Endothelial cell of umbilical vein (primary cell): Measurements from ENCODE around the gene ULK4. TPM values are rescaled to one million over a fixed set of nuclear protein-coding genes. Genes with fewer than 3 reads are reported as not detected.

Experiments used
- BruUV-seq: library from RNA; stranded (reverse); fragments of 400-500 nt; replicated peaks from 2 replicates; lab custom pipeline; 2021; lab: Mats Ljungman, UMichigan
- CTCF ChIA-PET: fragments of 300-600, 350-600 bp; sonication (Branson Sonifier 250); formaldehyde crosslinking; loops from one replicate; lab custom pipeline; 2021; ENCODE audit warnings: antibody characterized with exemption, inconsistent platforms; lab: Charles Lee
- POLR2A ChIA-PET: fragments of 300-600, 350-600 bp; sonication (Branson Sonifier 250); formaldehyde crosslinking; loops from one replicate; lab custom pipeline; 2021; ENCODE audit warnings: antibody characterized with exemption, inconsistent platforms; lab: Charles Lee
- DNase-seq: peaks from one replicate; pipeline ENCODE4 v3.0.0-alpha.2; 2011; ENCODE audit warnings: low read depth, low spot score
- FAIRE-seq: peaks from 2 replicates; lab custom pipeline; 2011; peaks lifted over from hg19 to GRCh38; lab: Jason Lieb, UNC
- H2AFZ ChIP-seq: 2 replicates; pipeline ENCODE4 v1.6.0; 2012; ENCODE audit warnings: low read depth, low read length, control low read depth, inconsistent platforms
- H3K27ac ChIP-seq: 2 replicates; pipeline ENCODE4 v1.5.1; 2011; ENCODE audit warnings: low read depth, mild to moderate bottlenecking, control low read depth, low read length, moderate library complexity; ENCODE audit not compliant: insufficient read depth
- H3K27me3 ChIP-seq, 2 experiments: 2 replicates each; pipeline versions ENCODE4 v1.6.0 to v1.6.1; 2011; ENCODE audit warnings: low read length in 2 of 2, mixed read lengths in 1 of 2; ENCODE audit not compliant: control insufficient read depth in 2 of 2, insufficient read depth in 2 of 2
- H3K36me3 ChIP-seq, 2 experiments: 2 replicates in 1 of 2; 3 replicates in 1 of 2; pipeline ENCODE4 v1.5.1; 2011; ENCODE audit warnings: low read length in 2 of 2, mild to moderate bottlenecking in 1 of 2, moderate library complexity in 1 of 2; ENCODE audit not compliant: control insufficient read depth in 2 of 2, insufficient read depth in 2 of 2; ENCODE audit errors: extremely low read depth in 1 of 2
- H3K4me1 ChIP-seq: 3 replicates; pipeline ENCODE4 v1.5.1; 2011; ENCODE audit warnings: mild to moderate bottlenecking, low read length; ENCODE audit not compliant: control insufficient read depth, insufficient read depth; ENCODE audit errors: extremely low read depth
- H3K4me2 ChIP-seq: 2 replicates; pipeline ENCODE4 v1.6.1; 2011; ENCODE audit warnings: low read length, control low read depth, mixed read lengths; ENCODE audit not compliant: insufficient read depth
- H3K4me3 ChIP-seq, 3 experiments: fragments of 200-600 bp in 1 of 3; sonication (generic), shearing (Covaris generic) in 1 of 3; replicated peaks in 1 of 3; 2 replicates each; pipeline ENCODE4 v1.5.1; 2011 to 2016; ENCODE audit warnings: control low read depth in 3 of 3, low read length in 3 of 3, mild to moderate bottlenecking in 2 of 3, inconsistent platforms in 1 of 3, low read depth in 1 of 3, moderate library complexity in 1 of 3; ENCODE audit not compliant: insufficient read depth in 1 of 3
- H3K79me2 ChIP-seq: 2 replicates; pipeline ENCODE4 v1.6.0; 2012; ENCODE audit warnings: low read length, inconsistent platforms; ENCODE audit not compliant: control insufficient read depth, insufficient read depth
- H3K9ac ChIP-seq: replicated peaks from 2 replicates; pipeline ENCODE3; 2011; ENCODE audit warnings: low read length, control low read depth; ENCODE audit not compliant: insufficient read depth; ENCODE audit errors: extremely low read depth
- H3K9me1 ChIP-seq: replicated peaks from 3 replicates; pipeline ENCODE4 v1.6.0; 2011; ENCODE audit warnings: mild to moderate bottlenecking, low read length; ENCODE audit not compliant: control insufficient read depth, insufficient read depth; ENCODE audit errors: extremely low read depth
- H3K9me3 ChIP-seq: replicated peaks from 2 replicates; pipeline ENCODE4 v1.5.1; 2012; ENCODE audit warnings: low read length, inconsistent platforms; ENCODE audit not compliant: control insufficient read depth, insufficient read depth
- H4K20me1 ChIP-seq: replicated peaks from 2 replicates; pipeline ENCODE3; 2011; ENCODE audit warnings: mild to moderate bottlenecking, low read length; ENCODE audit not compliant: control insufficient read depth, insufficient read depth; ENCODE audit errors: extremely low read depth
- CTCF ChIP-seq, 2 donors: IDR thresholded peaks; 1 replicate in 1 of 2; 2 replicates in 1 of 2; pipeline ENCODE4 v1.5.1; 2011; ENCODE audit warnings: low read length in 2 of 2, mild to moderate bottlenecking in 2 of 2, moderate library complexity in 2 of 2, control low read depth in 1 of 2, inconsistent platforms in 1 of 2, low read depth in 1 of 2; ENCODE audit not compliant: insufficient read depth in 1 of 2; ENCODE audit errors: extremely low read depth in 1 of 2
- EZH2 ChIP-seq: IDR thresholded peaks from 2 replicates; pipeline ENCODE4 v1.6.1; 2012; ENCODE audit warnings: borderline replicate concordance, low read depth, mild to moderate bottlenecking, moderate library complexity, low read length, inconsistent platforms; ENCODE audit not compliant: severe bottlenecking
- FOS ChIP-seq: IDR thresholded peaks from 2 replicates; pipeline ENCODE4 v1.6.1; 2011; ENCODE audit warnings: mild to moderate bottlenecking, low read length, moderate library complexity, borderline replicate concordance; ENCODE audit not compliant: insufficient read depth
- GATA2 ChIP-seq: IDR thresholded peaks from 2 replicates; pipeline ENCODE4 v1.7.0; 2011; ENCODE audit warnings: low read depth, mild to moderate bottlenecking, moderate library complexity, mixed read lengths, low read length; ENCODE audit not compliant: insufficient read length, insufficient read depth
- JUN ChIP-seq: IDR thresholded peaks from 2 replicates; pipeline ENCODE4 v1.6.1; 2011; ENCODE audit warnings: borderline replicate concordance, low read depth; ENCODE audit not compliant: insufficient read length, insufficient read depth
- MAX ChIP-seq: IDR thresholded peaks from 2 replicates; pipeline ENCODE4 v1.6.1; 2011; ENCODE audit not compliant: insufficient read depth, insufficient read length
- MYC ChIP-seq: IDR thresholded peaks from one replicate; pipeline ENCODE4 v1.6.1; 2011; ENCODE audit warnings: mild to moderate bottlenecking, low read depth, low read length
- POLR2A ChIP-seq: IDR thresholded peaks from 2 replicates; pipeline ENCODE4 v1.6.1; 2012; ENCODE audit warnings: low read depth, mild to moderate bottlenecking, control low read depth, low read length
- POLR2AphosphoS5 ChIP-seq: IDR thresholded peaks from 2 replicates; pipeline ENCODE4 v1.6.1; 2012; ENCODE audit warnings: low read depth, mild to moderate bottlenecking, control low read depth, low read length, moderate library complexity; ENCODE audit not compliant: insufficient read depth
- dilution Hi-C: fragments of 300-500 bp; cut with MboI; formaldehyde crosslinking; loops from one replicate; pipeline ENCODE4 v1.15.0; 2019; ENCODE audit warnings: low sequenced_read_pairs; ENCODE audit not compliant: extremely low pct_ligation_motif_present
- intact Hi-C: fragments of 100-400 bp; cut with micrococcal nuclease; formaldehyde crosslinking; loops from one replicate; pipeline ENCODE4 v1.10.0; 2022
- polyA plus RNA-seq, 4 experiments: library from polyadenylated mRNA; depleted of rRNA in 3 of 4; stranded (reverse) in 3 of 4; unstranded in 1 of 4; fragments of >200 nt; gene quantifications; 2 replicates each; pipeline versions ENCODE4 v1.2.1 to v1.2.3, GENCODE V29; 2011 to 2012; ENCODE audit warnings: missing spikeins in 1 of 4
- total RNA-seq: library from RNA; stranded (reverse); gene quantifications from 2 replicates; pipeline ENCODE4 v1.2.3, GENCODE V29; 2021

Gene ULK4
- total and polyA plus RNA-seq, 2 donors (not counting 3 experiments of a cell fraction or from before 2014, with no cell fraction given) = 3.3 to 16.0 TPM

DNA sequence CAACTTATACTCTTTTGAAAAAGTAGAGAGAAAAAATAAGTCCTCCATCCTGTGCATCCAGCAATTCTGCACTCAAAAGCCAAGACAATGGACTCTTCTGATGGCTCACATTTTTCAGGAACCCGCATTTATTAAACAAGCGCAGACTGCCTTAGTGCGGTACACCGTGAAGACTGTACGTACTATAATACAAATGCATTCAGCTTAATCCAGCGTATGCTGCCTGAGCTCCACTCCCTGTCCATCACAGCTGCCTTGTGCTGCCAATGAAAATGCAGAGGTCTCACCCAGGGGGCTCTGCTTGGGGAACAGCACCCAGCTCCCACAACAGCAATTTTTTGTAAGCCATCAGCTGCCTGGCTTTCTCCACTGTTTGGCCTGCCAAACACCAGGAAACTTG is 350.9 kb downstream of the ULK4 start:
- ChIA-PET POLR2A (no interaction called here), CTCF (no interaction called here)
- Histone ChIP-seq H3K36me3 (no peaks in the 10 kb centered on the region), H3K4me2 (no peak overlapping the region), H3K79me2 (no peaks in the 10 kb centered on the region), H3K4me3 (no peak overlapping the region), H3K9ac (no peak overlapping the region), H3K9me1 (no peaks in the 10 kb centered on the region), H4K20me1 (no peaks in the 10 kb centered on the region), H3K27me3 (no peaks in the 10 kb centered on the region), H2AFZ (no peak overlapping the region), H3K27ac (no peak overlapping the region), H3K4me1 (no peaks in the 10 kb centered on the region), H3K9me3 (no peaks in the 10 kb centered on the region)
- no TSS peak for BruUV-seq
- intact Hi-C loops (no loop called here), dilution Hi-C loops (no loop called here)
- no peak for DNase-seq
- no peak for FAIRE-seq
- TF ChIP-seq GATA2 (no peak), MYC (no peak), JUN (no peak), CTCF (IDR thresholded peaks at IDR 0.05; ENCODE audit: extremely low read depth in 1 of 2, insufficient read depth in 1 of 2, low read depth in 1 of 2, low read length in 2 of 2) (no peak), EZH2 (no peak), POLR2A (no peak), MAX (no peak), FOS (no peak), POLR2AphosphoS5 (no peak)
